Type B pancreatic cell (in vitro differentiated cells): ENCODE results near the gene AQP9. TPM values are rescaled to one million over a fixed set of nuclear protein-coding genes. Genes with fewer than 3 reads are reported as not detected.

Experiments
- DNase-seq: peaks from one replicate; pipeline ENCODE4 v3.0.0; 2021; ENCODE audit warnings: mixed read lengths; ENCODE audit not compliant: unreplicated experiment; ENCODE audit errors: extremely low spot score
- H3K27ac Mint-ChIP-seq: 2 replicates; pipeline ENCODE4 v1.8.0; 2021; ENCODE audit warnings: mild to moderate bottlenecking, mixed read lengths
- H3K27me3 Mint-ChIP-seq: 2 replicates; pipeline ENCODE4 v1.8.0; 2021; ENCODE audit warnings: mixed read lengths
- H3K36me3 Mint-ChIP-seq: 2 replicates; pipeline ENCODE4 v1.8.0; 2021; ENCODE audit warnings: mixed read lengths
- H3K4me1 Mint-ChIP-seq: one replicate; pipeline ENCODE4 v1.8.0; 2021; ENCODE audit warnings: mixed read lengths; ENCODE audit not compliant: unreplicated experiment
- H3K4me3 Mint-ChIP-seq: 2 replicates; pipeline ENCODE4 v1.8.0; 2021; ENCODE audit warnings: mild to moderate bottlenecking, mixed read lengths
- H3K9me3 Mint-ChIP-seq: 2 replicates; pipeline ENCODE4 v1.8.0; 2021; ENCODE audit warnings: mixed read lengths
- CTCF ChIP-seq: fragments of 200-600 bp; sonication (generic); conservative IDR thresholded peaks from 2 replicates; pipeline ENCODE4 v1.5.0; 2021; ENCODE audit warnings: antibody characterized with exemption, mild to moderate bottlenecking
- total RNA-seq: library from RNA; stranded (reverse); gene quantifications from 2 replicates; pipeline ENCODE4 v1.2.1, GENCODE V29; 2021; ENCODE audit warnings: low replicate concordance

Gene AQP9
- total RNA-seq, 1 donor from 2014 or later, result not detected

GRCh38 chr15:58141894-58142293 is 3.7 kb downstream of the AQP9 start:
- H3K4me1 Mint-ChIP-seq, result no peaks in the 10 kb centered on the region
- peaks cover 8% of the 10 kb centered on the region for H3K27me3 Mint-ChIP-seq
- no peak for TF ChIP-seq CTCF
- DNase-seq, result no peak
- H3K9me3 Mint-ChIP-seq, result no peaks in the 10 kb centered on the region
- no peak overlapping the region for H3K27ac Mint-ChIP-seq
- H3K36me3 Mint-ChIP-seq, result no peaks in the 10 kb centered on the region
- no peak overlapping the region for H3K4me3 Mint-ChIP-seq

- H3K4me3 Mint-ChIP-seq, result no peak overlapping the region
- H3K27ac Mint-ChIP-seq, result no peak overlapping the region
- TF ChIP-seq CTCF, result no peak
- H3K27me3 Mint-ChIP-seq, result peaks cover 4% of the 10 kb centered on the region
- no peaks in the 10 kb centered on the region for H3K36me3 Mint-ChIP-seq
- no peaks in the 10 kb centered on the region for H3K4me1 Mint-ChIP-seq
- no peaks in the 10 kb centered on the region for H3K9me3 Mint-ChIP-seq
- DNase-seq, result no peak
Observed at GRCh38 chr15:58142827-58143461, 4.8 kb downstream of the AQP9 start.

GRCh38 chr15:58145606-58146005 is 7.4 kb downstream of the AQP9 start:
- Mint-ChIP-seq H3K9me3 (no peaks in the 10 kb centered on the region), H3K36me3 (no peaks in the 10 kb centered on the region), H3K4me1 (no peaks in the 10 kb centered on the region), H3K4me3 (no peak overlapping the region), H3K27ac (no peak overlapping the region), H3K27me3 (no peaks in the 10 kb centered on the region)
- DNase-seq, result no peak
- no peak for TF ChIP-seq CTCF

GRCh38 chr15:58146211-58146610 is 8.0 kb downstream of the AQP9 start:
- H3K9me3 Mint-ChIP-seq, result no peaks in the 10 kb centered on the region
- no peaks in the 10 kb centered on the region for H3K4me1 Mint-ChIP-seq
- no peaks in the 10 kb centered on the region for H3K36me3 Mint-ChIP-seq
- H3K4me3 Mint-ChIP-seq, result no peak overlapping the region
- no peaks in the 10 kb centered on the region for H3K27me3 Mint-ChIP-seq
- DNase-seq, result no peak
- no peak for TF ChIP-seq CTCF
- H3K27ac Mint-ChIP-seq, result no peak overlapping the region

GRCh38 chr15:58146749-58147148 is 8.6 kb downstream of the AQP9 start:
- H3K36me3 Mint-ChIP-seq, result no peaks in the 10 kb centered on the region
- H3K27me3 Mint-ChIP-seq, result no peaks in the 10 kb centered on the region
- DNase-seq, result no peak
- TF ChIP-seq CTCF, result no peak
- no peak overlapping the region for H3K27ac Mint-ChIP-seq
- no peaks in the 10 kb centered on the region for H3K9me3 Mint-ChIP-seq
- H3K4me3 Mint-ChIP-seq, result no peak overlapping the region
- no peaks in the 10 kb centered on the region for H3K4me1 Mint-ChIP-seq
